PC-3 (cell line): ENCODE measurements around the gene FOXL2NB.

Experiments used
- CTCF ChIP-seq: fragments of 300-600 bp; sonication (generic); conservative IDR thresholded peaks from 2 replicates; pipeline ENCODE4 v1.5.1; 2017; ENCODE audit warnings: antibody characterized with exemption, low read depth, mild to moderate bottlenecking, low read length
- EZH2 ChIP-seq: fragments of 300-600 bp; sonication (generic); IDR thresholded peaks from one replicate; pipeline ENCODE4 v1.6.1; 2017; ENCODE audit warnings: antibody characterized with exemption, mild to moderate bottlenecking, low read length; ENCODE audit not compliant: unreplicated experiment

DNA sequence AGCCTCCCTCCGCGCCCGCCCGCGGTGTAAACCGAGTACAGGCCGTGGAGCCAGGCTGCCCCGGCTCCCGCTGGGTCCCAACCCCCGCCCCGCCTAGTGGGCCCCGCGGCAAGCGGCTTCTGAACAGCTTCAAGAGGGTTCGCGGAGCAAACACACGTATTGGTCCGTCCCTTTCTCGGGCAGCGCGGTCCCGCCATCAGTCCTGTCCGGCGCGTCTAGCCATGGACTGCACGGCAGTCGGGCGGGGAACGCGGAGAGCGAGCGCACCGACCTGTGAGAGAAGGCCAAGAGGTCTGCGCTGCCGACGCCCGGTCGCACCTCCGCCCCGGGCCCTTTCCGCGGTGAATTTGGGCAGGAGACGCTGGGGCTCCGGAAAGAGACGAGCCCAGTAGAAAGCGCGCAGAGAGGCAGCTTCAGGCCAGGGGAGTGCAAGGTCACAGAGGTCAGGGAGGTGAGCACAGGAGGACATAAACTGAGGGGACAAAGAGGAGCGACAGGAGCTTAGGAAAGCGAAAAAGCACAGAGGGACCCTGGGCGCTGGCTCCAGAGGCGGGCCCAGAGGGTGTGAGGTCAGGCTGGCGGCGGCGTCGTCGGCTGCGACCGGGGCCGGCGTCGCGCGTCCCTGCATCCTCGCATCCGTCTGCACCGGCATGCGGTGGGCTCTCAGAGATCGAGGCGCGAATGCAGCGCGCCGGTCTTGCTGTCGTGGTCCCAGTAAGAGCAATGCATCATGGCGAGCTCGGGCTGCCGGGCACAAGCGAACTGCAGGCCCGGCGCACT, 1.9 kb upstream of the FOXL2NB start:
- no peak for TF ChIP-seq EZH2
- no peak for TF ChIP-seq CTCF
